Stimulated activated CD8-positive, alpha-beta memory T cell treated with anti-CD3 and anti-CD28 coated beads, Interleukin-12 subunit alpha, Interleukin-12 subunit beta, amount 100 ng/mL, for 4 hours (primary cell): ENCODE data around the gene GNGT2.

Source experiments
- DNase-seq: peaks from one replicate; pipeline ENCODE4 v3.0.0-alpha.2; 2020; ENCODE audit warnings: low read depth

The GNGT2 gene

DNA sequence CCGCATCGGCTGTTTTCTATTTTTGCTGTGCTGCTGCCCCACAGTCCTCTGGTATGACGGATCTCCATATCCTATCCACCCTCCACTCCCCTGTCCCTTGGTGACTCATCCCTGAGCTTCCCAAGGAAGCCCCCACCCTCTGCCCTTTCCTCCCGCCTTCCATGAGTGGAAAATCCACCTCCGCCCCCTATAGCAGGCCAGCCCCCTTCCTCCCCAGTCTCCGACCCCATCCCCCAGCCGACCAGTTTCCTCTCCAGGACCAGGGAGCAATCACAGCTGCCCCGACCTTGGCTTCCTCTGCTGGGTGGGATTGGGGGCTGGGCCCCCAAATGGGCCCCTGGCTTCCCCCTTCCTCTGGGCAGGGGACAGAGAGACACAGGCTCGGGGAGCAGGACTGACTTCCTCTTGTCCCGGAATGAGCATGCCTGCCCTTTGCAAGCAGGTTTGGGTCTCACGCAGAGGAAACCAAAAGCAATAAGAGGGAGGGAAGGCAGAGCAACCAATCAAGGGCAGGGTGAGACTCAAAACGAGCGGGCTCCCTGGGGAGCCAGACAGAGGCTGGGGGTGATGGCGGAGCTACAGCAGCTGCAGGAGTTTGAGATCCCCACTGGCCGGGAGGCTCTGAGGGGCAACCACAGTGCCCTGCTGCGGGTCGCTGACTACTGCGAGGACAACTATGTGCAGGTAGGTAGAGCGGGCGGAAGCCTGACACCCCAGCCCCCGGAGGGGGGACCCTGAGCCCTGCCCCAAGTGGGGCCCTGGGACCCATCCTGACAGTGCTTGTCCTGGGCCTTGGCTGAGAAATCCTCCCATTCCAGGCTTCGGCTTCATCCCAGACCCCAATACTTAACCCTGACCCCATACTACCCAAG is at the start of gene GNGT2, which contains the start of gene ABI3:
GNGT2 (minus strand) TSS at position 417 of the 872 bp plus-strand sequence. CDS start 3,152 bp downstream, outside the sequence.
ABI3 (plus strand) TSS at position 550 of the 872 bp plus-strand sequence; CDS start at position 568, 18 bp downstream.
- DNase-seq = no peak

DNA sequence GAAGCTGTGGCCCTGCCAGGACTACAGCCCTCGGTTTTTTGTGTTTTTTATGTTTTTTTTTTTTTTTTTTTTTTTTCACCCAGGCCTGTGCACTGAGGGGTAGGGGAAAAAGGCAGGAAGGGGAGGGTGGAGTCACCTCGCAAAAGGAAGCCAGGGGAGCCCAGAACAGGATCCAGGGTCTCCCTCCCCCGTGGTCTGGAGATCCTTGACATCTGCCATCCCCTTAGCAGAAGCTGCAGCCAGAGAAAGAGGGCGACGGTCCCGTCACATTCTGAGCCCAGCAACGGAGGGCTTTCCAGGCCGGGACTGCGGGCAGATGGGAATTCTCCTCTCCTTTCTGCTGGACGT is 49.3 kb upstream of the GNGT2 start:
- DNase-seq = no peak

DNA sequence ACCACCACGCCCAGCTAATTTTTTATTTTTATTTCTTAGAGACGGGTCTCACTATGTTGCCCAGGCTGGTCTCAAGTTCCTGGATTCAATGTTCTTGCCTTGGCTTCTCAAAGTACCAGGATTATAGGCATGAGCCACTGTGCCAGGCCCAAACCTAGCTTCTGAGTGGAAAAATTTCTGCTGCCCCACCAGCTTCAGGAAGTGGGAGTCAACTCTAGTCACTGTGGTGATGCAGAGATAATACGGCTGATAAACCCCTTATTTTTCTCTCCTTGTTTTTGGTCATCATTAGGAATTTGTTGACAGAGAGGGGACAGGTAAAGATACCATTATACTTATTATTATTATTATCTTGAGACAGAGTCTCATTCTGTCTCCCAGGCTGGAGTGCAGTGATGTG is 48.0 kb upstream of the GNGT2 start:
- no peak for DNase-seq

DNA sequence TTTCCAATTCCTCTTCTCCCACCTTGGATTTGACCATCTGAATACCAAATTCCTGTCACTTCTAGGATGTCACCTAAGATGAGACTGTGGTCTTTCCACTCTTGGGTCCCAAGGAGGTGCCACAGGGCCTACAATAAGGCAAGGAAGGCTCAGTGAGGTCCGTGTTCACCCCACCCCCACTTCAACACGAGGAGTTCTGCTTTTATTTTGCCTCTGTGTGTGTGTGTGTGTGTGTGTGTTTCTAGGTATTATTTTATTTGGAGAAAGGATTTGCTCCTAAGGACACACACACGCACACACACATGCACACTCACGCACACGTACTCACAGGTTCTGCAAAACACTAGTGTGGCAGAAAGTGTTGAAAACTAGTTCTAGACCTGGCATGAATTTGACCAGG is 44.8 kb upstream of the GNGT2 start:
- DNase-seq = no peak

DNA sequence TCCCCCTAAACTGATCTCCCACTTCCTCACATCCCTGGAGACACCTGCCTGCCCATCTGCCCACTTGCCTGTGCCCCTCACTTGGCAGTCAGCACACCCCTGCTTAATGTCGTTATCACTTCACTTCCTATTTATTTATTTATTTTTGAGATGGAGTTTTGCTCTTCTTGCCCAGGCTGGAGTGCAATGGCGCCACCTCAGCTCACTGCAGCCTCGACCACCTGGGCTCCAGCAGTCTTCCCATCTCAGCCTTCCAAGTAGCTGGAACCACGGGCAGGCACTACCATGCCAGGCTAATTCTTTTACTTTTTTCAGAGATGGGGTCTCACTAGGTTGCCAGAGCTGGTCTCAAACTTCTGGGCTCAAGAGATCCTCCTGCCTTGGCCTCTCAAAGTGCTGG is 43.7 kb upstream of the GNGT2 start:
- DNase-seq = no peak

DNA sequence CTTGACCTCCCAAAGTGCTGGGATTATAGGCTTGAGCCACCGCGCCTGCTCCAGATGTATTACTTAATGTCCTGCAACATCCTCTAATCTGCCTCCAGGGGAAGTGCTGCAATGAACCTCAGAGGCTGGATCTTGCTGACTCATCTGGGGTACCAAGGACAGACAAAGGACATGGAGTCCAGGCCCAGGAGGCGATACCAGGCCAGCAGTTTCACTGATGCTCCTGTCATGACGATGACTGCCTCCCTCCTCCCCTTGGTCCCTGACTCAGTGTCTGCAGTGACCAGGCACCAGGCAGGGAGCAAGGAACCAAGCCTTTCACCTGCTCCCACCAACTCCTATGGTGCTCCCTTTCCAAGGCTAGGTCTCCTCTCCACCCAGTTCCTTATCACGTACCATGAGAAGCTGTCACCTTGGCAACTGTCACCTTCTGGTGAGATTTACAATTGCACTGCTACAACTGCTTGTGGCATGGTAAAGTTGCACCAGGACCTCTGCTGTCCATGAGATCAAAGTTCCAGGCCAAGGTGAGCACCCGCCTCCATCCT is 41.8 kb upstream of the GNGT2 start:
- DNase-seq = no peak

DNA sequence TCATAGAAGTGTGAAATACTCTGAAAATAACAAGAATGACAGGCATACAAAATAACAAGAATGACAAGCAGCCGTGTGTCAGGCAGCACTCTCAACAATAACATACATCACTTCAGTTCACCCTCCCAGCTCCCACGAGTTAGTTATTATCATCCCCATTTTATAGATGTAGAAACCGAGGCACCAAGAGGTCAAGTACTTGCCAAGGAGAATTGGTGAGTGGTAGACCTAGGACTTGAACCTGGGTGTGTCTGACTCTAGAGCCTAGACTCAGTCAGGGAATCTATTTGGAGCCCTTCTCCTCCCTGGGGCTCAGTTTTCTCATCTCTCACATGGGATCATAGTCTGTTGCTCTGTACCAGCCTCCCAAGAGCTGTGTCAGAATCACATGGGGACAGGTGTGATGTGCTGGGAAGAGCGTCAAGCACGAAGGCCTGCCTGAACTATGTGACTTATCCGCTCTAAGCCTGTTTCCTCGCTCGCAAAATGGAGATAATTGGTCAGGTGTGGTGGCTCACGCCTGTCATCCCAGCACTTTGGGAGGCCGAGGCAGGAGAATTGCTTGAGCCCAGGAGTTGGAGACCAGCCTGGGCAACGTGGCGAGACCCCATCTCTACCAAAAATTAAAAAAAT is 39.6 kb upstream of the GNGT2 start:
- no peak for DNase-seq

DNA sequence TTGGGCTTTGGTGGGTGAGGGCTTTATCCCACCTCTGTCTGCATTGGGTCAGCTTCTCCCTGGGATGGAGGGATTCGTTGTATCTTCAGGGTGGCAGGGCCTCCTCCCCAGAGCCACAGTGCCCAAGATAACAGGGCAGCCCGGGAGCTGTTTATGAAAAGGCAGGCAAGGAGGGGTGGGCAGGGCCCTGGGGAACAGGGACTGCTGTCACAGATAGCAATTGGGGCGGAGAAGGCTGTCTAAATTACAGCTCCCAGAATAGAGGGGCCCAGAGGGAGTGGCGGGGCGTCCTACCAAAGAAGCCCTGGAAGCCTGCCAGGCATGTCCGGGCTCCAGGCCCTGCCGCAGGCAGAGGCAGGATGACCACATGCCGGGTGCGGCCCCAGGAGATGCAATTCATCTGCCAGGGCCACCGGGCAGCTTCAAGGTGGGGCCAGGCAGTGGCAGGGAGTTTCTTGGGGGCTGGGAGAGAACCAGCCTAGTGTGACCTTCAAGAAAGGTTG is 39.0 kb upstream of the GNGT2 start:
- no peak for DNase-seq

DNA sequence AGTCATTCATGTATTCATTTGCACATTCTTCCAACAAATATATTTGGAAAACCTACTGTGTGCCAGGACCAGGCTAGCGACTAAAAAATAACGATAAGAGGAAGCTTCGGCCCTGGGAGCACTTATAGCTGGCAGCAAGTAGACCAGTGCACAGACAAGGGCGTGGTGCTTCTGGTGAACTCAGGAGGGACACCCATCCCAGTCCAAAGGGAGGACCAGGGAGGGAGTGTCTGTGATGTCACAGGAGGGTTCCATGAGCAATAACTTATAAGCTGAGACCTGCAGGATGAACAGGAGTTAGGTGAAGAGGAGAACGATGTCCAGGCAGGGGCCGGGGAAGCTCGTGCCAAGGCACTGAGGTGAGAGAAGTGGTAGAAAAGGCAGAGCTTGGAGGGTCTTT is 37.6 kb upstream of the GNGT2 start:
- no peak for DNase-seq

DNA sequence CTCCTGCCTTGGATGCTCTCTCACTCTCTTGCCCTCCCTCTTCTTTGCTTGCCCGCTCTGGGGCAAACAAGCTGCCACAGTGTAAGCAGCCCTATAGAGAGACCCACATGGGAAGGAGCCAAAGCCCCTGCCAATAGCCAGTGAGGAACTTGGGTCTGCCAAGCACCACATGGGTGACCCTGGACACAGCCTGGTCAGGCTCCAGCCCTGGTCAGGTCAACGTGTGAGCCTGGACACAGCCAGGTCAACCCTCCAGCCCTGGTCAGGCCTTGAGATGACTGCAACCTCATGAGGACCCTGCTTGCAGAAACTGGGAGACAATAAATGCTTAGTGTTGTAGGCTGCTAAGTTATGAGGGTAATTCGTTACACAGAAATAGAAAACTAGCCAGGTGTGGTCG is 34.5 kb upstream of the GNGT2 start:
- no peak for DNase-seq

DNA sequence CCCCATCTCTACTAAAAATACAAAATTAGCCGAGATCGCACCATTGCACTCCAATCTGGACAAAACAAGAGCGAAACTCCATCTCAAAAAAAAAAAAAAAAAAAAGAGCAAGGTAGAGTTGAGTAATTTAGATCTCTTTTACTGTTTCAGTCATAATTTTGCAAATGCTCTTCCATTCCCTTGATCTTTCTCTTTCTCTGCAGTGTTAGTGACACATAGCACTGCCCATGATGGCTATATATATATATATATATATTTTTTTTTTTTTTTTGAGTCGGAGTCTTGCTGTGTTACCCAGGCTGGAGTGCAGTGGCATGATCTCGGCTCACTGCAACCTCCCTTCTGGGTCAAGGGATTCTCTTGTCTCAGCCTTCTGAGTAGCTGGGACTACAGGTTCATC is 32.4 kb upstream of the GNGT2 start:
- no peak for DNase-seq

DNA sequence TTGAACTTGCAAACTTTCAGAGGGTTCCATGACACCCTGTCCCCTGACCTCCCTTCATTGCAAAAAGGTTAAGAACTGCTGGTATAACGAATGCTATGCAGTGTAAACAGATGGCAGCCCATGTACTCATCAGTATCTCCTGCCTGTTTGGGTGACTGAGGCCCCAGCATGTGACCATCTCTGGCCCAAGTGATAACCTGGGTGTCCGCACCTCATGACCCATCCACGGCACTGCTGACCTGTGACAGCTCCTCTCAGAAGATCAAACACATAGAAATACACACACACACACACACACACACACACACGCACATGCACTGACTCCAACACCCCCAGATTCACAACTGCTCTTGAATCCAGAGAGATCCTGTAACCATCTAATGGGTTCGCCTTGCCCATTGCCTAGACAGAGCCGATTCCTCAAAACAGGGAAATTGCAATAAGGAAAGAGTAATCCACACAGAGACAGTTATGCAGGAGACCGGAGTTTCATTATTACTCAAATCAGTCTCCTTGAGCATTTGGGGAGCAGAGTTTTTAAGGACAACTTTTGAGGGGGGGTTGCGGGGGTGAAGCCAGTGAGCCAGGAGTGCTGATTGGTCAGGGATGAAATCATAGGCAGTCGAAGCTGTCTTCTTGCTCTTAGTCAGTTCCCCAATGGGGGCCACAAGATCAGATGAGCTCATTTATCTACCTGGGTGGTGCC is 31.5 kb upstream of the GNGT2 start:
- DNase-seq = no peak

DNA sequence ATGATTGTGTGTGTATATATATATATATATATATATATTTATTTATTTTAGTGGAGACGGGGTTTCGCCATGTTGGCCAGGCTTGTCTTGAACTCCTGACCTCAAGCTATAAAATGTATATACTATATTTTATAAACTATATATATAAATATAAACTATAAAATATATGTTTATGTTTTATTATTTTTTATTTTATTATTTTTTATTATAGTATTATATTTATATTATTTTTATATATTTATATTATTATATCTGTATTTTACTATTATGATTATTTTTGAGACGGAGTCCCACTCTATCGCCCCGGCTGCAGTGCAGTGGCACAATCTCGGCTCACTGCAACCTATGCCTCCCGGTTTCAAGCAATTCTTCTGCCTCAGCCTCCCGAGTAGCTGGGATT is 30.7 kb upstream of the GNGT2 start:
- DNase-seq = no peak

DNA sequence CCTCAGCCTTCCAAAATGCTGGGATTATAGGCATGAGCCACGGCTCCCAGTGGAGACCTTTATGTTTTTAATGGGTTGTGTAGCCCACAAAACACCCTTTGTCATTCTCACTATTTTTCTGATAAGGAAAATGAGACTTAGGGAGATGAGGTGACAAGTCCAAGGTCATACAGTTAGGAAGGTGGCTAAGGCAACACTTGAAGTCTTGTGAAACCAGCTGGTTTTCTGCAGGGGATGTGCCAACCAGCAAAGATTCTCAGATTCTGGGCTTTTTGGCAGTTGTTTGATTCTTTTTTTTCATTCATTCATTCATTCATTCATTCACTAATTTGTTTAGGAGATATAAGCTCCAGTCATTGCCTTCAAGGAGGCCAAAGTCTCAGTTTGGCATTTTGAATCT is 30.2 kb upstream of the GNGT2 start:
- no peak for DNase-seq

DNA sequence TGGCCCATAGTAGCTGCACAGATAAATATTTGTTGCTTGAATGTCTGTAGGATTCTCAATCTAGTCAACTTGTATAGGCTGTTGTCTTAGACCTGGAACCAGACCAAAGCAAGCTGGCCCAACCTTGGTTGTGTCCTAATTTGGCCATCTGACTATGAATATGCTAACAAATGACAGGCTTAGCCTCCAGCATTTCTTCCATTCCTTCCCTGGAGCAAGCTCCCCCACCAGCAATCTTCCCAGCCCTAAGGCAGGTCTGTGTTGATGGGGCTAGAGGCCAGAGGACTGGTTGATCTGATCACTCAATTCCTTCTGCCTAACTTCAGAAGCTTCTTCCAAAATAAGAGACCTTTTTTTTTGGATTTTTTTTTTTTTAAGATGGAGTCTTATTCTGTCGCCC is 29.6 kb upstream of the GNGT2 start:
- no peak for DNase-seq

DNA sequence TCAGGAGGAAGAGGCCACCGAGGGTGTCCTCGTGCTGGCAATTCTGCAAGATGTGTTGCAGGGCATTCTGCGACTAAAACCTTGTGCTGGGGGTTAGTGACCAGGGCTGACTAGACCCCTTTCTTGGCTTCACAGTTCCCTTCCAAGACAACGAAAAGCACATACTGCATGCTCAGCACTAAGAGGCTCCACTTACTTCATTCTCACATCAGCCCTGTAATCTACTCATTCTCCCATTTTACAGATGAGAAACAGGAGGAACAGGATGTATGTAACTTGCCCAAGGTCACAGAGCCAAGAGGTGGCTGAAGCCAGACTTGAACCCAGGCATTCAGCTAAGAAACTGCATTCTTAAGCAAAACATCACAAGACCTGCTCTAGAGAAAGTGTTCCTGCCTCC is 25.5 kb upstream of the GNGT2 start:
- no peak for DNase-seq

DNA sequence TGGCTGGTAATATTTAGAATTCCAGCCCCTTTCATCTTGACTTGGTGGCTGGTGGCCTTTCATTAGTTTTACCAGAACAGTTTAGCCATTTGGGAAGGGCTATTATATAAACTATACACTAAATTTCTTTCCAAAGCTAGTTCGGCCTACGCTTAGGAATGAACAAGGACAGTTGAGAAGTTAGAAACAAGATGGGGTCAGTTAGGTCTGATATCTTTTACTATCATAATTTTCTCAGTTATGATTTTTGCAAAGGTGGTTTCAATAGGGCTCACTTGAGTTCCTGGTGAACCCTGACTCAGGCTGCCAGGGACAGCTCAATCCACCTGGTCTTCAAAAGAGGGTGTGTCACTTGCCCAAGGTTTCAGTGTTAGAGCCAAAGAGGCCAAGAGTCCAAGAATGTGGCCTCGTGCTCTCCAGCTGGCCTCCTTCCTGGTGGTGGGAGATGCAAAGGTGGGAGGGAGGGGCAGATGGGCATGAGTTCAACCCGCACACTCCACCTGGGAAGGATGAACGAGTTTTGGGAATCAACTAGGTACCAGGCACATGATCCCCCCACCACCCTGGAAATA is 24.2 kb upstream of the GNGT2 start:
- no peak for DNase-seq

DNA sequence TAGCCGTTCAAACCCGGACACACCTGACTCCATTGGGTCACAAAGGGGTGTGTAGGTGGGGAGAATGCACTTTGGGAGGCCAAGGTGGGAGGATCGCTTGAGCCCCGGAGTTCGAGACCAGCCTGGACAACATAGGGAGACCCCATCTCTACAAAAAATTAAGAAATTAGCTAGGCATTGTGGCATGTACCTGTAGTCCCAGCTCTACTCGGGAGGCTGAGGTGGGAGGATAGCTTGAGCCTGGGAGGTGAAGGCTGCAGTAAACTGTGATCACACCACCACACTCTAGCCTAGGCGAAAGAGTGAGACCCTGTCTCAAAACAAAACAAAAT is 21.2 kb upstream of the GNGT2 start:
- DNase-seq = no peak

DNA sequence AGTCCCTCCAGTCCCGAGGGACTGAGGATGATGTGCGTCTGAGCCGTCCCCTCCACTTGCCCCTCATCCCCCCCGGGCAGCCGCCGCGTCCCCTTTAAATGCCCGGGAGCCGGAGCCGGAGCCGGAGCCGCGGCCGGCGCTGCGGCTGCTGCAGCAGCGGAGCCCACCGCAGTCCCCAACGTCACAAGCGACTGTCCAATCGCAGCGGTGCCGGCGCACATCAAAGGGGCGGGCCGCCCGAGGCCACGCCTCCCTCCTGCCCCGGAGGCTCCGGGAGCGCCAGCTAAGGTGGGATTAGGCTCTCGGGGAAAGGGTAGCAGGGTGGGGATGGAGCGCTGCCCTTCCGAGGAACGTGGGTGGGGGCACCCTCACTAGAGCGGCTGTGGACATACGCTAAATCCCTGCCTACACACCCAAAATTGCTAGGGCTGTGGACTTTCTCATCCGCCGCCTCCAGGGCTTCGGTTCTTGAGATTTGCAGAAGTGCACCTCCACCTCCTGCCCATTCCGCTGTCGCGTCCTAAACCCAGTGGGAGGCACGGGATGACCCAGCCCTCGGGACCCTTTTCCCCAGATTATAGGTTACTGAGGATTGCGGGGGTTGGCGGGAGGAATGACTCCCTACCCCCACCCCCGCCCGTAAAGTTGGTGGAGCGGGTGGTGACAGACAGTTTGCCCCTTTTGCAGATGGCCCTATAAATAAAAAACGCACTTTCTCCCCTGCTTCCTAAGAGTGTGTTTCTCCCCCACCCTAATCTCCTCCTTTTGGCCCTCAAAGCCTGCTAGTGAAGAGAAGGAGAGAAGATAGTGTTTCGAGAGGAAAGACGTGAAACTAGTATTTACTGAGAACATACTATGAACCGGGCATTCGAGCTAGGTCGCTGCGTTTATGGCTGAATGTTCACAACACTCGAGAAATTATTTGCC is 20.5 kb upstream of the GNGT2 start, which contains the start of gene PHOSPHO1:
PHOSPHO1 (minus strand) TSS at position 152 of the 927 bp plus-strand sequence. CDS start 4,096 bp downstream, outside the sequence.
- DNase-seq = peak; percentile 79

DNA sequence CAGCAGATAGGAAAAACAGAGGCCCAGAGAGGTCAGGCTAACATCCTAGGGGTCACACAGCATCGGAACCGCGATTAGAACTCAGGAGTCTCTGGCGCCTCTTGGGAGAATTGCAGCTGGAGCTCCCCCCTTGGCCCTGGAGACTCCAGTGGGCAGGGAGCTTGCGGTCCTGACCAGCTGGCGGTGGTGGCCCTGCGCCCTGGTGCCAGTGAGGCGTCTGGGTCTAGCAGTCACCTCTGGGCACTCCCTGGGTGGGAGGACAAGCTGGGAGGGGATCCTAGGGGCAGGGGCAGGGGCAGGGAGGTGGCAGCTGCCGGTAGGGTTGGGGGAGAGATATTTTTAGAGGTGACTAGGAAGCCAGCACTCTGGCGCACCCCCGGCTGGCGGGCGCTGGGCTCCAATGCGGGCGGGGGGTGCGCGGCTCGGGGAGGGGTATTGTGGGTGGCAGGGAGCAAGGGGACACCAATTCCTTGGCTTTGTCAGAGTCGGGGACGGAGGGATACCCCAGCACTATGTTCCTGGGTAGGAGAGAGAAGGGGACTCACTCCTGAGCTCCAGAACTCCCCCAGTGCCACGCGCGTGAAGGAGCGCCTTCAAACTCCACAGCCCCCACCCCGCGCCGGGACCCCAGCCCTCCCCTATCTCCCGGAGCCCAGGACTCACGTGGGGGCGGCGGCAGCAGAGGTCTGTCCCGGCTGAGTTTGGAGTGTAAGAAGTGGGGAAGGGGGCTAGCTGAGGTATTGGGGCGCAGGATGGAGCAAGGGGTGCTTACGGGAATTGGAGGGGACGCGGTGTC is 19.6 kb upstream of the GNGT2 start:
- DNase-seq = no peak
